HG02588 (cell line): ENCODE data around the gene MCEMP1.
A peak's percentile ranks its signal among the peaks of the same experiment; 100 is the strongest.

ENCODE experiments used
- ATAC-seq: cut with Tn5 transposase; IDR thresholded peaks from one replicate; pipeline ENCODE4 v1.9.1; 2021; ENCODE audit warnings: mild to moderate bottlenecking, moderate library complexity; ENCODE audit not compliant: unreplicated experiment

The MCEMP1 gene

GRCh38 chr19:7692417-7693088 lies 15.7 kb downstream of the MCEMP1 start:
- no peak for ATAC-seq

DNA sequence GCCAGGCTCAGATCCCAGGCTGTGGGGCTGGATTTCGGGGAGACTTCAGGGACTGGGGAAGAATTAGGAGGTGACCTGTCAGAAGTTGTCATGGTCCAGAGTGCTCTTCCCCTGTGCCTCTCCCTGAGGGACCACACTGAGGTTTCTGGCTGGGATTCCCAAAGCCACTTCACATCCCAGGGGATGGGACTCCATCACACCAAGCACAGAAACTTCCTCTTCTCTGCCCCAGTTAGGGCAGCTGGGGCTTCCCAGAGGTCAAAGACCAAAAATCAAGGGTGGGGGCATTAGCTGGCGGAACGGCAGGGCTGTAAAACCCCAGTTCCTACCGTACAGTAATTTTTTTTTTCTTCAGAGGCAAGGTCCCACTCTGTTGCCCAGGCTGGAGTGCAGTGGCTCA lies 17.6 kb downstream of the MCEMP1 start:
- ATAC-seq = no peak

- no peak for ATAC-seq
These were observed 20.9 kb downstream of the MCEMP1 start for GRCh38 chr19:7697721-7698287.

DNA sequence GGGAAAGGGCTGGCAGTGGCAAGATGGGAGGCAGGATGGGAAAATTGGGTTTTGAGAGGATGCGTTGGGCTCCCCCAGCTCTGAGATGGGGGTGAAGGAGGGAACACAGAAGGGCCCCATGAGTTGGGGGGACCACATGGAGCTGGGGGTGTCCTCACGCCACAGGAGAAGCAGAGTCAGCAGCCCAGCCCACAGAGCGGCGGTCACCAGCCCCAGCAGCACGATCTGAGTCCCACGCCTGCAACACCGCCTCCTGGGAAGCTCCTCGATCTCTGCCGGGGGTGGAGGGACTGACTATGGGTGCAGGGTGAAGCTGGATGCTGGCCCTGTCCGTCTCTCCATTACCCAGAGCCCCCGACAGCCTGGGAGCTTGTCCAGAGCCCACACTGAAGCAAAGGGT lies 21.7 kb downstream of the MCEMP1 start:
- ATAC-seq = no peak

- no peak for ATAC-seq
These were observed 22.1 kb downstream of the MCEMP1 start for GRCh38 chr19:7699003-7699402.

DNA sequence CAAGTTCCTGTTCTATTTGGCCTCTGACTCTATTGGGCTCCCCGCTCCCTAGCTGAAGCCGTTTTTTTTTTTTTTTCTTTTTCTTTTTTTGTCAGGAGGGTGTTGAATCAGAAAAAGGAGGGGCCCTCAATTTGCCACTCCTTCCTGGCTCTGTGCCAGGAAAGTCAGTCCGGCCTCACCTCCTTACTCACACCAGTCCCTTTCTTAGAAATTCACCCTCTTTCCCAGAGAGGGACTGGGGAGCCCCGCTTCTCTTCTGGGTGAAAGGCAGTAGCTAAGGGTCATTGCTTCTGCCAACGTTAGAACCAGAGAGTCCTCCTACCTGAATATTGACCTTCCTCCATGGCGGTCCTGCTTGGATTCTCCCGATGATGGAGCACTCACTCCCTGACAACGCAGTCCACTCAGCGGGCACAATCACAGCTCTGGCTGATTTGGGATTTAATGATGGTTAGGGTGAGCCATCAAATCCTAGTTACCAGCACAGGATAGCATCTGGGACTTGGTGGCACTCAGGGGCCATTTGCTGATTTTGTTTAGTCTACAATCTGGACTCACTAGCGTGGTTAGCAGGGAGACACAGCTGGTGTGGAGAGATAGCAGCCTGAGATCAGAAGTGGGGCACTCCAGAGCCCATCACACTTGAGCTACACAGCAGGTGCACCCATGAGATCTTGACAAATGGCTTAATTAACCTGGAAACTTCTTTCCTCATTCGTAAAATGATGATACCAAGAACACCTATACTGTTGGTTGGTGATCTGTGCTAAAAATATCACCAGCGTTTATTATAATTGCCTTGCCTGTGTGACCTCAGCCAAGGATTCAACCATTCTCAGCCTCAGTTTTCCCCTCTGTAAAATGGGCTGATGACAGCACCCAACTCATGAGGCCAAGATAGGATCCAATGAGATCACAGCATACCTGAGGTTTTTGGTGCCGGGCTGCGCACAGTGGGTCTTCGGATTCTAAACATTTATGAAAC lies 22.8 kb downstream of the MCEMP1 start:
- ATAC-seq = no peak

DNA sequence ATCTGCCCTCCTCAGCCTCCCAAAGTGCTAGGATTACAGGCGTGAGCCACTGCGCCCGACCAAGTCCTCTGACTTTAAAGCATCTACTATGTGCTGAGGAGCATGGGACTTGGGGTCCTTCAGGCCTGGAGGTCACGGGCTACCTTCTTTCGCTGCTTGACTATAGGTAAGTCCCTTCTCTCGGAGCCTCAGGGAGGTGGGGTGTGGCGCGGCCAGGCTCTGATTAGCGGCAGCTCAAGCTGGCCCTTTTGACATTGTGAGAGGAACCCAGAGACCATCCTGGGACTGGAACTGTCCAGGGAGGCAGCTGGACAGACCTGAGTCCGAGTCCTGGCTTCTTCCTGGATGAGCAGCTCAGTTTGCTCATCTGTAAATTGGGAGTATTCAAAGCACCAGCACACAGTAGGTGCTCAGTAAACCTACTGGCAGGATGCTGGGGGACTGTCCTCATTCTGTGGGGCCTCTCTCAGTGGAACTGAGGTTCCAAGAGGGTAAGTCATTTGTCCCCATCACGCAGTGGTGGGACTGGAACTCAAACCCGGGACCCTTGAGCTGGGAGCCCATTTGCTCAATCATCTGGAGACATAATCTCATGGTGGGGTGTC lies 24.3 kb downstream of the MCEMP1 start:
- ATAC-seq = no peak

DNA sequence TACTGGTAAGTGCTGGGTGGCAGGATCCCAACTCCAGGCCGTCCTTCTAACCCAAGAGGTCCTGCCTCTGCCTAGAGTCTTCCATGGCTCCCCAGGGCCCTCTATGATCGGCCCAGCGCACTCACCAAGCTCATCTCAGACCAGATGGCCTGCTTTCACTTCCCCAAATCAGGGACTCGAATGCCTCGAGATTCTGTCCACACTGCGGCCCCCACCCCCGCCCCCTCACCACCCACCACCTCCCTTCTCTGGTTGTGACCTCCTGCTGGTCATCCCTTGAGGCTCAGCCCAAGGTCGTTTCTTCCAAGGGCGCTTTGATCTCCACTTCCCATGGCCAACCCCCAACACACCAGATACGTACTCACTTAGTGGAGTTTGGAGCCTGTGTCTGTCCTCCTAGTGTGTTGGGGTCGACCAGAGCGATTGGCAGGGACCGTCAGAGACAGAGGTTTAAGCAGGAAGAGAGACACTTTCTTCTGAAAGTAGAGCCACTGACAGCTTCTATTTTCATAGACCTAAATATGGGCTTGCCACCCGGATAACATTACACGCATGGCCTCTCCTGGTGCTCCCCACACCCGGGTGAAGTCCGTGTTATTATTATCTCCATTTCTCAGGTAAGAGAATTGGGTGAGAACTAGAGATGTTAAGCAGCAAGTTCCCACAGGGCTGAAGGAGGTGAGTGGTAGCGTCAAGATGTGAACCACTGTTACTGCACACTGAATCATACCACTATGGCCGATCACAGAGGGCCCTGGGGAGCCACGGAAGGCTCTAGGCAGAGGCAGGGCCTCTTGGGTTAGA lies 25.0 kb downstream of the MCEMP1 start, which contains the start of gene FCER2:
Gene FCER2 (minus strand): TSS at position 478 of the 804 bp plus-strand sequence. CDS start 2,371 bp downstream, outside the sequence.
- ATAC-seq = peak; percentile 45

DNA sequence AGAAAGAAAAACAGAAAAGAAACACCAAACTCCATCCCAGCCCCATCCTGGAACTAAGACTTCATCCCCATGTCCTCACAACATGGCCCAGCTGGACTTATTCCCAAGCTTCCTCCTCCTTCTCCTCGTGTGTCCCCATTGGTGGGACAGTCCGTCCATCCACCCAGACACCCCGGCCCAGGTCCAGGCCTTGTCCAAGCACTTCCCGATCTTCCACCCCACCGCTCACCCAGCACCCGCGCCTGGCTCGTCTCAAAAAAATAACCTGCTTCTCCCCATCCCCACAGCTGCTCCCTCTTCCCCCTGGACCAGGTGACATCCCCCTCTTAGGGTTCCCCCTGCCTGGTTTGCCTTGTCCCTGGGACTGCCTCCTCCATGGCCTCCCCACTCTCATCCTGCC lies 26.4 kb downstream of the MCEMP1 start:
- ATAC-seq = no peak

GRCh38 chr19:7704280-7705060 lies 27.6 kb downstream of the MCEMP1 start:
- no peak for ATAC-seq

GRCh38 chr19:7705387-7706187 lies 28.7 kb downstream of the MCEMP1 start:
- ATAC-seq = no peak

- no peak for ATAC-seq
These were observed 29.5 kb downstream of the MCEMP1 start for GRCh38 chr19:7706188-7706954.

GRCh38 chr19:7706955-7707456 lies 30.1 kb downstream of the MCEMP1 start:
- no peak for ATAC-seq

DNA sequence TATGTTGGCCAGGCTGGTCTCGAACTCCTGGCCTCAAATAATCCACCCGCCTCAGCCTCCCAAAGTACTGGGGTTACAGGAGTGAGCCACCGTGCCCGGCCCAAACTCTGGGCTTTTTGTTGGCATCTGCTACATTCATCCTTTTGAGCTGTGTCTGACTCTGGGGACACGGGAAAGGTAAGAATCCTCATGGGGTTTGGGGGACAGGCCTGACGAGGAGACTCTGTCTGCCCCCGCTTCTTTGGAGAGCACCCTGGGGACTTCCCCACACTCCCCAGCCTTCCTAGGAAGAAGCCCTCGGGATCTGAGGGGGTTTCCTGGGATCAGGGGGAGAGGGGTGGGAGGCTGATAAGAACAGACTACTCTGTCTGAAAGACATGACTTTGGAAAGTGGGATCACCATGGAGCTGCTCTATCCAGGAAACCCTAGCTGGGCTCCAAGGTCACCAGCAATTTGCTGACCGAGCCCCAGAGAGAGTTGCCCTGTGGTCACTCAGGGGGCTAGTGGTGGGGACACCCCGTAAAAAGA lies 33.1 kb downstream of the MCEMP1 start:
- ATAC-seq = no peak

GRCh38 chr19:7710616-7711015 lies 33.7 kb downstream of the MCEMP1 start:
- no peak for ATAC-seq

DNA sequence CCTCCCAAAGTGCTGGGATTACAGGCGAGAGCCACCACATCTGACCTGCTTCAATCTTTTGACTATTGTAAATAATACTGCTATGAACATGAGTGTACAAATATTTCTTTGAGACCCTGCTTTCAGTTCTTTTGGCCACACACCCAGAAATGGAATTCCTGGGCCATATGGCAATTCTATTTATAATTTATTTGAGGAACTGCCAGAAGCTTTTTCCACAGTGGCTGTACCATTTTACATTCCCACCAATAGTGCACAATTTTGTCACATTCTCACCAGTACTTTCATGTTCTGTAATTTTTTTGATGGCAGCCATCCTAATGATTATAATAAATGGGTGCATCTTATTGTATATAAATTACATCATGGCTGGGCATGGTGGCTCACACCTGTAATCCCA lies 38.8 kb downstream of the MCEMP1 start:
- ATAC-seq = no peak

GRCh38 chr19:7716762-7717161 lies 39.9 kb downstream of the MCEMP1 start:
- ATAC-seq = no peak

DNA sequence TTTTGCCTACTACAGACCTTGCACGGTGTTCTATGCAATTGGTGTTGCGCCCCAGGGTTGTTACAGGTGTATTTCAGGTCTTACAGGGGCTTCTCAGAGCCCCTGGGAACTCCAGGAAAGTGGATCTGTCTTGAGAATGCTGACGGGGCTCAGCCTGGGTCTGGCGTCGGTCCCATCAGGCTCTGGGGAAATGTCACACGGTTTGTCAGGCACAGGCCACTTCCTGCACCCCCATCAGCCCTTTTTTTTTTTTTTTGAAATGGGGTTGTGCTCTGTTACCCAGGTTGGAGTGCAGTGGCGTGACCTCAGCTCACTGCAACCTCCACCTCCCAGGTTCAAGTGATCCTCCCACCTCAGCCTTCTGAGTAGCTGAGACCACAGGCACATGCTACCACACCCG lies 41.8 kb downstream of the MCEMP1 start:
- no peak for ATAC-seq
